NCI-H345 treated with DMSO at 0.1 percent for 48 hours (cell line): ENCODE results near the gene TELO2.

Source experiments
- DNase-seq: peaks from one replicate; lab custom pipeline; 2025; ENCODE audit not compliant: unreplicated experiment; lab: John Stamatoyannopoulos, UW

The TELO2 gene

DNA sequence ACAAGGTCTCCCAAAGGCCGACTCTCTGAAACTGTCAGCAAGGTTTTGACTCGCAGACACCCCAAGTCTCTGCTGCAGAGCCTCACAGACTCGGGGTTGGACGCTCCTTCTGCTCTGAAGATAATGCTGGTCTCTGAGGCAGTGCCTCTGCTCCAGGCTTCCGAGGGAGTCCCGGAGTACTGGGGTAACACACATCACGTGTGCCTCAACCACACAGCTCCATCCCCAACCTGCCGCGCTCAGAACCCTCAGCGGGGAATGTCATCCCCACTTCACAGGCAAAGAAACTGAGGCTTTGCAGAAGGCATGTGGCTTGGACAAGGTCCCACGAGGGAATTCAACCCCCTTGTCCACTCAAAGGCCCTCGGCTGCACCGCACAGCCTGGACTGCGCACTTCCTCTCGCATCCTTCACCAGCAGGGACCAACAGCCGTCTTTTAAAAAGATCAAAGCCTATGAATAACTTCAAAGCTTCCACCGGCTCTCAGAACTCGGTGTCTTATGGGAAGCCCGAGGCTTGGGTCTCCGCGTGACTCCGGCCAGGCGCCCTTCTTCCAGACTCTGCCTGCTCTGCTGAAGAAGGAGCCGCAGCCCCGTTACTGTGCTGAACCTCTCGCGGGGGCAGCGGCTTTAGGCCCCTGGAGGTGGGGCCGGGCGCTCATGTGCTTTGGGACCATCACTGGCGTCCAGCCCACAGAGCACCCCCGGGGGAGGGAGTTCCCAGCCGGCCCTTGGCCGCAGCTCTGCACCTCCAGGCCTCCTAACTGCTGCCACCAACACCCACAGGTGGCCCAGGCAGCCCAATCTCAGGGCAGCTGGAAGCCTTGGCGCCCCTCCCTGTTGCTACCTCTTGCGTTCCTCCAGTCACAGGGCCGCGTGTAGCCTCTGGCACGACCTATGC lies 42.5 kb downstream of the TELO2 start:
- no peak for DNase-seq

DNA sequence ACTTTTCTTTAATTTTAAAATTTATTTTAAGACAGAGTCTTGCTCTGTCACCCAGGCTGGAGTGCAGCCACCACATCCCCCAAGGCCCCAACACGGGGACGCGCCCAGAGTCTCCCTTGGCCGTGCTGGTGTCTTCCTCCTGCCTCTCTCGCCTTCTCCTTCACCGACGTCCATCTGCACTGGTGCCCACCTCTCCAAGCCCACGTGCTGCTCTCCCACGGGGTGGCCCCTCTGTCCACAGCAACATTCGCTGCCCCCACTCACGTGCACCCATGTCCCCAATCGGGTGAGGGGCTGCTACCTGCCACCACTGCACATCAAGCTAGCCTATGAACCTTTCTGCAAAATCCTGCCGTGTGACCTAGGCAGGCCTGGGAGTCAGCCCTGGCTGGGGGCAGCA lies 43.4 kb downstream of the TELO2 start:
- DNase-seq, result no peak

DNA sequence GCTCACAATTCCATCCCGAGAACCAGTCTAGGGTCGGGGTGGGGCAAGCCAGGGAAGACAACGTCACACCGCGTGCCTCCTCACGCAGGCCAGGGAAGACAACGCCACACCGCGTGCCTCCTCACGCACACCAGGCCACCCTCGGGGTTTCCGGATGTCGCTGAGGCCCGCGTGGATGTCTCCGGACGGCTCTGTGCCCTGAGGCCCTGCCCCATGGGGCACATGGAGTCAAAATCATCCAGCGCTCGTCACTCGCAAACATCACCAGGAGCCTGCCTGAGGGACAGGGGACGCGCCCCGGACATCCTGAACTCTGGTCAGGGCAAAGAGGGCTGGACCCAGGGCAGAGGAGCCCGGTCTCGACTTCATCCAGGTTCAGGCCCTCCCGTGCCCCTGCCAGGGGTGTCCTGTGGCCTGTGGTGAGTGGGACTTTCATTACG lies 44.0 kb downstream of the TELO2 start:
- DNase-seq, result no peak

DNA sequence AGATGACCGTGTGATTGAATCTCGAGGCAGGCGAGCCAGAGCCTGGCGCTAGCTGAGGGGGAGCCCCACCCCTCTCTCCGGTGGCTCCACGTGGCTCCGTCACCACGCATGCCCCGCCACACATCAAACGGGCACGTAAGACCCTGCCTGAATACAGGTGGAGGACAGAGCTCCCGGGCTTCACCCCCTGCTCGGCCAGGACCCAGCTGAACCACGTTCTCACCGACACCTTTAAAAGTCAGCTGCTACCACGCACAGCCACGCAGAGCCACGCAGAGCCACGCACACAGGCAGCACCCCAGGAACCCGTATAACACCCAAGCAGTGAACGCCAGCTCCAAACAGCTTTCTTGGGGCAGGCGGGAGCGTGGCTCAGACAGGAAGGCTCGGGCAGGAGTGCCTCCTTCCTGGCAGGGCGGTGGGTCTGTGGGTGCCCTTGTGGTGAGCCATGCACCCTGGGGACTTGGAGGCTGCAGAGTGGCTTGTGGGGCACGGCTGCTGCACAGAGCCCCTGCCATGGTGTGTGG lies 44.7 kb downstream of the TELO2 start:
- no peak for DNase-seq

DNA sequence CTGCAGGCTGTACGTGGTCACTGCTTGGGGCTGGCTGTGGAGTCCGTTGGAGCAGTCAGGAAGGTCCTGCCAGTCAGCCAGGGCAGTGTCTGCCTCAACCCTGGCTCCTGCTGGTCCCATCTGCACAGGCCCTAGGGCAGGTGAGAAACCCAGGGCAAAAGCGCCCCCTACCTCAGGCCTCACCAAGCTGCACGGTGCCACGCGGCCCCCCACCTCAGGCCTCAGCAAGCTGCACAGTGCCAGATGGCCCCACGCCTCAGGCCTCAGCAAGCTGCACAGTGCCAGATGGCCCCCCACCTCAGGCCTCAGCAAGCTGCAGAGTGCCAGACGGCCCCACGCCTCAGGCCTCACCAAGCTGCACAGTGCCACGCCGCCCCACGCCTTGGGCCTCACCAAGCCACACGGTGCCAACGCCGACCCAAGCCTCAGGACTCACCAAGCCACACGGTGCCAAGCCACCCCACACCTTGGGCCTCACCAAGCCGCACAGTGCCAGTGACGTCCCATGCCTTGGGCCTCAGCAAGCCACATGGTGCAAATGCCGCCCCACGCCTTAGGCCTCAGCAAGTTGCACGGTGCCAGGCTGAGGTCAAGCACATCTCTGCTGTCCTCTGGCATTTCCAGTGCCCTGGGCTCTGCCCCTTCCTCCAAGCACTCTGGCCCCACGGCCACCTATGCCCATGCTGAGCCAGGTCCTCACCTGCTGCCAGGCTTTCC lies 45.8 kb downstream of the TELO2 start:
- no peak for DNase-seq

DNA sequence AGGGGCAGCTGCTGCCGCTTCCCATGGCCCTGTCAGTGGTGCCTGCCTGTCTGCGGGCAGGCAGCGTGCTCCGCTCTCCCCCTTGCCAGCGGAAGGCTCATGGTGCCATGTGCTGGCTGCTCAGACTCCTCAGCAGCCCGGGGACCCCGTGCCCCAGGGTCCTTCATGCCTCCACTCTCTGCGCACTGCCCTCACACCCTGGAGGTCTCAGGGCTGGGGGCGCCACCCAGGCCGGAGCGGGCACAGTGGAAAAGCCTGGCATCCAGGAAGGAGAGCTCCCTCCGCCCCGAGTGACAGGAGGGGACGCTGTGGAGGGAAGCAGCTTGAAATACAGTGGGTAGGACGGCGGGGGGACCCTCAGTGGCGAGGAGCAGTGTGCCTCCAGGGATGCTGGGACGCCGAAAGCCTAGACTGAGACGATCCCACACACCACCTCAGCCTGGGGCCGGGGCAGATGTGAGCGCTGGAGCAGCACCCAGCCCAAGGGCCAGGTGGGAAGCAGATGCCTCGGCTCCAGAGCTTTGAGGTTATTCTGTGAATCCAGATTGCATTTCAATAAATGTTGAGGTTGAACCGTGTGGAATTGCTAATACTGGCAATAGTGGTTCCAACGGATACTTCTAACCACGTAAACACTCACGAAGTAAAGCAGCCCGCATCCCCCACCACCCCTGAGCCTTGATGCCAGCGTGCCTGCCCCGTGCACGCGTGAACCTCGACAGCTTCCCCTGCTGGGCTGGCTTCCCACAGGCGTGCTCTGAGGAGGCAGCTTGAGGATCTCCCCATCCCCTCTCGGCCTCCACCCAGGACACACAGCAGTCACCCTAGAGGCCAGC lies 46.8 kb downstream of the TELO2 start:
- no peak for DNase-seq

DNA sequence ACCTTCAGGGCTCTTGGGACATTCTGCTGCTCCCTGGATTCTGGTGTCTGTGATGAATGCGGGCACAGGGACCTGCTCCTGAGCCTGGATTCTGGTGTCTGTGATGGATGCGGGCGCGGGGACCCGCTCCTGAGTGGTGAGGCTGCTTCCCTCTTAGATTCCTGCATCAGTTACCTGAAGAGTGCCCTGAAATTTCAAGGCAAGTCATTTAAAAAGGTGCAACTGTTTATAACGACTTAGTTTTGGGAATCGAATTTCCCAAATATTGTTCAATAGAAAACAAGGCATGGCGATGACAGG lies 47.3 kb downstream of the TELO2 start:
- no peak for DNase-seq

DNA sequence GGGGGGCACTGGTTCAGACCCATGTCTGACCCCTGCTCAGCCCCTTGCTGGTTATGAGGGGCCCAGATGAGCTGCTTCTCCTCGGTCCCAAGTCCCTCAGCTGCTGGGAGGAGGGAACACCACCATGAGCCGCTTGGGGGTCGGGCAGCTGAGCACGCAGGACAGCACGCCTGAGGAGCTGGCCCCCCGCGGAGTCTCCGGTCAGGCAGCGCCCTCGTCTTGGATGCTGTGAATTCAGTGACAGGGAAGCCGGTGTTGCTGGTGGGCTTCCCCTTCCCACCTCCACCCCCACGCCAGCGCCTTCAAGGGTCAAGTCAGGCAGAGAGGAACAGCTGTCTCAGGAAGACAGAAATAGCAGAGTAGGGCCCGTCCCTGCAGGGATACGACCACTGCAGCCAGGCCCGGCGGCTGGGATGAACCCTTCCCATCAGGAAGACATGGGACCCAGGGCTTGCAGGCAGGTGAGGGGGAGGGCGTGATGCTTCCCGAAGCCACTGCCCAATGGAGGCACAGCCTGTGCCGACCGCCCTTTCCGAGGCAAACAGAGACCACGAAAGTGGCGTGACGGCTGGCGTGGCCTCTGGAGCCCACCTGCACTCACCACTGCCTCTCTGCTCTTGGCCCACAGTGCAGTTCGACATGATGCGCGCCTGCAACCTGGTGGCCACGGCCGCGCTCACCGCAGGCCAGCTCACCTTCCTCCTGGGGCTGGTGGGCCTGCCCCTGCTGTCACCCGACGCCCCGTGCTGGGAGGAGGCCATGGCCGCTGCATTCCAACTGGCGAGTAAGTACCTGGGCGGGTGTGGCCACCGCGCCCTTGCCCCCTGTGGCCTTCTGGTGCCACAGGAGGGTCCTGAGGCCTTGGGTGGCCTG lies 48.4 kb downstream of the TELO2 start:
- DNase-seq, result no peak

DNA sequence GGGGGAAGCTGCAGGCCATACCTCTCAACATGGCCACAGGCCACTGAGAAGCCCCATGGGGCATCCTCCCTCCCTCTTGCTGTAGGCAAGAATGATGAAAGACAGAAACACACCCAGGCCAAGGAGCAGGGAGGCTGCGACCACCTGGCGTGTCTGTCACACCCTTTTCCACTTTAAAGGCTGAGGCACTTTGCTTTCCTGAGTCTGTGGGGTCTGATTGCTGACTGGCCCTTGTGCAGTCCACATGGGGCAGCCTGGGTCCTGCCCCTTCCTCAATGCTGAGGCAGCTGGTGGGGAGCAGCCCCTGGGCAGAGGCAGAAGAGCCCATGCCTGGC lies 49.0 kb downstream of the TELO2 start:
- no peak for DNase-seq

DNA sequence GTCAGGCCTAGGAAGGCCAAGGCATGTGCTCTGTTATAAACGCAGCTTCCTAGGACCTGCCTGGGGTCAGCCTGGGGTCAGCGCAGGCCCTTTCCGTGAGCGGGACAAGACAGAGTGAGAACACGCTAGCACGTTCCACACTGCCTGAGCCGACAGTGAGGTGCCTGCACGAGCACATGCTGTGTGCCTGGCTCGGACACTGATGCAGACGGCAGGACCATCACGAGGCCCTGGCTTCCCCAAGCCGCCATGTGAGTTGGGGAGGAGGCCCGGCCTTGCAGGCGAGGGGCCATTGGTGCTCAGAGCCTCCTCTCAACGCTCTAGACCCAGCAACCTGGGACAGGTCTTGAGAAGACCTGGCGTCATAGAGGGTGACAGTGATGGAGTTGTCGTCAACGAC lies 49.4 kb downstream of the TELO2 start:
- DNase-seq, result no peak

DNA sequence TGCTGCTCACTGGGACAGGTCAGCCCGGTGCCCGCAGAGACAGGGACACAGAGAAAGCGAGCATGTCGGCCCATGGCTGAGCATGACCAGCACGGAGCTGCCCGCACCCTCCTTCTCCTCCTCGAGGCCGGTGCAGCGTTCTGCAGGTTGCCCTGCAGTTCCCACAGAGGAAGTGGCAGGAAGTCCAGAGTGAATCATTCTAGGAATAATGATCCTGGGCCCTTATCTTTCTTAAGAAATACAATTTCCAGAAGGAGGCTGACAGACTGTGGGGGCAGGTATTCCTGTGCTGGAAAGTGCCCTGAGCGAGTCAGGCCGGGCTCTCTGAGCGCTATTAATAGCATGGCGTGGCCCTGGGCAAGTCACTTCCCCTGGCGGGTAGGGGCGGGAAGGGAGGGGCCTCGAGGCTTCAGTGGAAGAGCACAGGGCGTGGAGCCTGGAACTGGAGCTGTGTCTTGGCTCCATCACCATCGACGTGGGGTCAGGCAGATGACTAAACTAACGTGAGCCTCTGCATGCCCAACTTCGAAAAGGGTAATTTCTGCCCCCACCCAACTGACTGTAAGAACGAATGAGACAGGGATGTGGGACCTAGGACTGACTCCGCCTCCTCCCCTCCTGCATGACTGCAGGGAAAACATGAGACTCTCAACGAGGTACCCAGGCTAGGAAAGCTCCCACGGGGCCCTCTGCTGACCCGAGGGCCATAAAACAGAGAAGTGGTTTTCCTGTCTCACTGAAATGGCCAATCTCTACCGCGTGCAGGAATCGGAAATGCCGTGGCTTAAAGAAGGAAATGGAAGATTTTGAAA lies 50.1 kb downstream of the TELO2 start:
- no peak for DNase-seq

DNA sequence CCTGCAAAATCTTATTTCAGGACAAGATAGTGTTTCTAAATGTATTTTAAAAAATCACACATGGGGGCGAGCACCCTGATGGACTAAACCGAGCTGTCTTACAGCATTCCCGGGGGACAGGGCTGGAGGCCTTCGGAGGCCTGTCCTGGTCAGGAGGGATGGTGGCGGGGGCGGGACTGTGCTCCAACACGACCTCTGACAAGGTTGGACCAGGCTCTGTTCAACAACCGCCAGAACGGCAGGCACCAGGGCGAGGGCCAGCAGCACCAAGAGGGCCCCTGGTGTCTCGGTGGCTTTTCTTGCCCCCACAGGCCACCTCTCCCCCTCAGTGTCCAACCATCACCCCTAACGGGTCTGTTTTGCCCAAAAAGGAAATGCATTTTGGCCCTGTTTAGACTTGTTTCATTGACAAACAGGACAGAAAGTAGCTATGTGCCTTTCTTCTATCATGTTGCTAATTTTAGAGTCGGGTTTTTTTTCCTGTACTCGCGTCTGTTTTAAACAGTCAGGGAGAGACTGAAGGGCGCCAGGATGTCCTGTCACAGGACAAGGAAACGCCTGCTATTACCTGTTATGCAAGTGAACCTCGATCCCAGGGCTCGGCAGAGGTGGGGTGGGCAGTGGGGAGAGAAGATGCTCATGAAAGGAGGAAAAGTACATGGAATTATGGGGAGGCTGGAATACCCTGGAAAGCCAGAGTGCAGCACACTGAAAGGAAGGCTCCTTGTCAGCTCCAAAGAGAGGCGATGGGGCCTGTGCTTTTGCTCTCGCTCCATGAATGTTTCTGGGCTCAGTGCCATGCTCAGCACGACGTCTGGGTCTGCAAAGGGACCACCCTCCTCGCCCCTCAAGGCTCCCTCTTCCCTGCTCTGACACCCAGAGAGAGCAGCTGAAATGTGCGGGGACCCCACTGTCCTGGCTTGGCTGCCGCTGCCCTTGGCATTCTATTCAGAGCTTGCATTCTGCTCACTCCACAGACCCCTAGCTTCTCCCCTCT lies 52.2 kb downstream of the TELO2 start:
- DNase-seq, result no peak

DNA sequence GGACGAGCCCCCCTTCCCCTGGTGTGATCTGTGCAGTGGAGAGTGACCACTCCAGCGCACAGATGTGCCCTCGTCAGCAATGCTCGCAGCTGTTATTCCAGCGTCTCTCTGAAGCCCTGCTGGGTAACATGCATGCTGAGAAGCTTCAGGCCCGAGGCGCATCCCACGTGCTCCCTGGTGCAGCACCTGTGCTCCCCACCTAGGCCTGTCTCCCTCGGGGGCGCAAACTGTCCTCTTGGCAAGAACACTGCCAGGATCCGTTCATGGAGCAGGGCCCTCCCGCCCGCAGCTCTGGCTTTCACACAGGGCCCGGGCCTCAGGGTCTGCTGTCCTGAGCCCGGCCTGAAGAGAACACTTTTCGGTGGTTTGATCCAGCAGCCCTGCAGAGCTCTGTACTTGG lies 53.3 kb downstream of the TELO2 start:
- no peak for DNase-seq

DNA sequence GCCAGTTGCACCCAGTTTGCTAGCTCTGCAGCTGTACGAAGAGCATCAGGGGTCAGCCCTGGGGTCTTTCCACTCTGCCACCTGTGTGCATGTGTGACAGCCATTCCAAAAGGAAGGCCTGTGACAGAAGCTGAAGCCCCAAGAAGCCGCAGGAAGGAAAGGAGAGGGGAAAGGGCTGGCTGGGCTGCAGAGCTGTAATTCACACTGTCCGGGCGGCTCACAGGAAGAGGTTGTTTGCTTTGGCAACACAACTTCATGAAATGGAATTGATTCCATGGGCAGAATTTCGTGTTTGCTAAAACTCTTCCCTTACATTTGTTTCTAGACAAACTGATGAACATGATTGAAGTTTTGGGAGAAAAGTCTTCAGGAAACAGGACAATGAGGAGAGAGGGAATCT lies 55.1 kb downstream of the TELO2 start:
- no peak for DNase-seq

DNA sequence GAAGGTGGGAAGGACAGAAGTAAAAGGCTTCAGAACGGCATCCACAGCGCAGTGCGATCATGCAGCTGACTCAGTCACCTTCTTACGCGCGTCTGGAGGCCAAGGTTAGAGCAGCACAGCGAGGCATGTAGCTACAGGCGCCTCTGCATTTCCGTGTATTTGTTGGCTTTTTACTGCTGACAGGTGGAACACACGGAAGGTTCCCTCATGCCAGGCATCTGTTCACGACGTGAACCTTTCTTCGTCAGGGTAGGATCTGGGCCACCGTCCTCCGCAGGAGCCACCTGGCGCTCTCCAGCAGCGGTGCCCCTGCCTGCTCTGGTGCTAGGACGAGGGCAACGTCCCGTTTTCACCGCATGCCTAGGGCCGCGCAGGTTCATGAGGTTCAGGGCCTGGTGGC lies 55.6 kb downstream of the TELO2 start:
- DNase-seq, result no peak

DNA sequence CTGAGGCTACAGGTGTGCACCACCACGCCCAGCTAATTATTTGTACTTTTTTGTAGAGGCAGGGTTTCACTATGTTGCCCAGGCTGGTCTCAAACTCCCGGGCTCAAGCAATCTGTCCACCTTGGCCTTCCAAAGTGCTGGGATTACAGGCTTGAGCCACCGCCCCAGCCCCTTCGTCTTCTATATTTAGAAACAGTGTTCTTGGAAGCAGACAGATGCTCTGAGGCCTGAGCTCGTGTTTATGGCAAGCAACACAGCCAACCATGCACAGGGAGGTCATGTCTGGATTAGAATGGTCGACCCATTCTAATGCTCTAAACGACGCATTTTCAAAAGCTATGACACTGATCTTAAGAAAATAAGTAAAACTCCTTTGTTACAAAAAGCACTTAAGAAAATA lies 56.9 kb downstream of the TELO2 start:
- no peak for DNase-seq

DNA sequence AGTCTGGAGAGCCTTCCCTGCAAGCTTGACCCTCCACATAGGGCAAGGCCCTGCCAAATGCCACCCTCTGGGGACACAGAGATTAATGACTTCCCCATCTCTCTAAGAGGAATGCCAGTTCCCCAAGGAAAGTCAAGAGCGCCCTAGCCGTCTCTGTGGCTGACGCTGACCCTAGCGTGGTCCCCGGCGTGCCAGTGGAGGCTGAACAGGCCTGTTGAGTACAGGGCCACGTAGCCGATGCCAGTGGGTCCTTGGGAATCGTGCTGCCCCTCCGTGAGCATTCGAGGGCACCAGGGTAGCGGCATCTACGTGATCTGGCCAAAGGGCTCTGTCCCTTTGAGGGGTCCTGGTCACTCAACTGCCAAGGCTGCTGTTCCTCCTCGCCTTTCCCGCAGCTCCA lies 57.5 kb downstream of the TELO2 start:
- no peak for DNase-seq

DNA sequence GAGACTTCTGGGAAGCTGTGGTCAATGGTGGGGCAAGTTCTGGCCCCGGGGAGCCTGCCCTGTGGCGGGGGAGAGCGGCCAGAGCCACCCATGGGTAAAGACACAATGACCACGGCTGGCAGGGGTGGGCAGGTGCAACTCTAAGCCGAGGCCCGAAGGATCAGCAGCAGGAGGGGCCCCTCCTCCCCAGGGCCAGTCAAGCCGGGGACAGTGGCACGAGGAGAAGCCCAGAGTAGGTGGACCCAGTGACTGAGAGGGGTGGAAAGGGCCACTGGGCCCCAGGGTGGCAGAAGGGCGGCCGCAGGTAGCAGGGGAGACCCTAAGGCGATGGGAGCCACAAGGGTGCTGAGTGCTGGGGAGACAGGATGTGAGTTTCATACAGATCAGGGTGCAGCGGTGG lies 58.0 kb downstream of the TELO2 start:
- no peak for DNase-seq

DNA sequence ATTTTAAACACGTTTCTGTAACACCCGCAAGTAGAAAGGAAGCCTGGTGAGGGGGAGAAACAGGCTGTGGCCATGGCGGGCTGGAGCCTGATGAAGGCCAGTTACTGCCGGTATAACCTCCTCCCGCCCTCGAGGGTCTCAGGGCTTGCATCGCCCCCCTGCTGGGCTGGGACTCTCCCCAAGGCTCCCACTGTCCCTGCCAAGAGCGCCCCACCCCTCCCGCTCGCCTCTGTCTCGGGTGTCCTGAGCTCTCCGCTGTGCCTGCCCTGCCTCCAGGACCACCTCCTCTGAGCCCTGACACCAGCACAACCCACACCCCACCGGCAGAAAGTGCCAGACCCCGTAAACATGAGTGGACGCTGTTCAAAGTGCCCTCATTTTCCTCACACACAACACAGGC lies 59.0 kb downstream of the TELO2 start:
- DNase-seq, result no peak
